Activated CD4-positive, alpha-beta T cell treated with anti-CD3 and anti-CD28 coated beads, Interleukin-2, amount 50 U/mL, for 4 hours (primary cell): ENCODE results near the gene LRRC8E.
A peak's percentile ranks its signal among the peaks of the same experiment; 100 is the strongest.
"Not testable (repeated sequence)": the region's sequence is repeated elsewhere in the genome, so short reads cannot be mapped to it uniquely, and the experiment has no call there.

Experiments
- DNase-seq, 2 experiments: peaks; one replicate each; pipeline ENCODE4 v3.0.0-alpha.2; 2020

LRRC8E gene

GRCh38 chr19:7921967-7922835, 33.9 kb downstream of the LRRC8E start:
- DNase-seq, result no peak

GRCh38 chr19:7922836-7923195, 34.5 kb downstream of the LRRC8E start:
- DNase-seq, result no peak

- no peak for DNase-seq
These were observed 35.2 kb downstream of the LRRC8E start for GRCh38 chr19:7923295-7924191.

- DNase-seq, result no peak
These were observed 35.9 kb downstream of the LRRC8E start for GRCh38 chr19:7924241-7924640.

GRCh38 chr19:7924651-7925170, 36.4 kb downstream of the LRRC8E start:
- no peak for DNase-seq

- peak; percentile 68 to 73 for DNase-seq
These were observed 37.0 kb downstream of the LRRC8E start for GRCh38 chr19:7925171-7925851.

- DNase-seq, result peak; percentile 72 to 75
These were observed 37.9 kb downstream of the LRRC8E start, which contains the start of gene CTXN1 for GRCh38 chr19:7926021-7926726. Gene CTXN1 (minus strand): TSS chr19:7926135. CDS start chr19:7925538, 597 bp downstream.

GRCh38 chr19:7926727-7927604, 38.7 kb downstream of the LRRC8E start:
- DNase-seq, result no peak

GRCh38 chr19:7927605-7928333, 39.5 kb downstream of the LRRC8E start:
- DNase-seq, result no peak

GRCh38 chr19:7928334-7928706, 40.0 kb downstream of the LRRC8E start:
- no peak for DNase-seq

- peak; percentile 51 for DNase-seq
These were observed 40.7 kb downstream of the LRRC8E start for GRCh38 chr19:7928741-7929701.

- not testable (repeated sequence) for DNase-seq
These were observed 41.7 kb downstream of the LRRC8E start for GRCh38 chr19:7930030-7930429.

- no peak for DNase-seq
These were observed 42.5 kb downstream of the LRRC8E start for GRCh38 chr19:7930765-7931164.

GRCh38 chr19:7931221-7932061, 43.1 kb downstream of the LRRC8E start:
- DNase-seq, result no peak

GRCh38 chr19:7932276-7932929, 44.1 kb downstream of the LRRC8E start:
- no peak for DNase-seq

GRCh38 chr19:7932930-7933300, 44.6 kb downstream of the LRRC8E start:
- DNase-seq, result no peak

GRCh38 chr19:7933411-7933810, 45.1 kb downstream of the LRRC8E start:
- DNase-seq, result no peak
